GM19372 (cell line): ENCODE measurements around the gene RIMKLA.
A peak's percentile ranks its signal among the peaks of the same experiment; 100 is the strongest.

Source experiments
- ATAC-seq: cut with Tn5 transposase; IDR thresholded peaks from one replicate; pipeline ENCODE4 v1.9.1; 2021; ENCODE audit warnings: mild to moderate bottlenecking, low read depth, moderate library complexity; ENCODE audit not compliant: unreplicated experiment

The RIMKLA gene

DNA sequence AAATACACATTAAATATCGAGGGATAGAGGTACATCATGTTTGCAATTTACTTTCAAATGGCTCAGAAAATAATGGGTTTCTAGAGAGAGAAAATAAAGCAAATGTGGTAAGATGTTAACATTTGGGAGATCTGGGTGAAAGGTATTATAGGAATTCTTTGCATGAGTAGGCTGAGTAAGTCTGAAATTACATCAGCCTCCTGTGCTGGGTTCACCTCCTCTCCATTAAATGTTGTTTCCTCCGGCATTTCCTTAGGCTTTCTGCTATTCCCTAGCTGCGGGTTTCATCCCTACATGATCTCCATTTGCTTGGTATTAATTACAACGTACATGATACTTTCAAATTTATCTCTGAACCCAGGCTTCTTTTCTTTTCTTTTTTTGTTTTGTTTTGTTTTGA lies 43.6 kb downstream of the RIMKLA start:
- no peak for ATAC-seq

GRCh38 chr1:42427240-42427639 lies 46.6 kb downstream of the RIMKLA start:
- no peak for ATAC-seq

DNA sequence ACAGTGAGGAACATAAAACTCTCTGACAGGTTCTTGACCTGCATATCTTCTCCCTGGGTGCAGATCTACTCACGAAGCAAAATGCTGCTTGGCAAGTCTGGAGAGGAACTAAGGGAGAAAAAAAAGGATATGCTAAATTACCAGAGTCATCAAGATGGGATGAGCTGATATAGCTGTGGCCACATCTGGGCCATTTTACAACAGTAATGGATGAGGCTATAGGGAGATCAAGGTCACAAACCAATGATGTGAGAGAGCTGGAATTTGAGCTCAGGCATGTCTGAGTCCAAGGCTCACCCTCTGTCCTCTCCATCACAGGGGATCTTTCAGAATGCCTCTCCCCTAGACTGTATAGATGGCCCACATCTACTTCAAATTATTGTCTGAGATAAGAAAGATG lies 49.0 kb downstream of the RIMKLA start:
- no peak for ATAC-seq

DNA sequence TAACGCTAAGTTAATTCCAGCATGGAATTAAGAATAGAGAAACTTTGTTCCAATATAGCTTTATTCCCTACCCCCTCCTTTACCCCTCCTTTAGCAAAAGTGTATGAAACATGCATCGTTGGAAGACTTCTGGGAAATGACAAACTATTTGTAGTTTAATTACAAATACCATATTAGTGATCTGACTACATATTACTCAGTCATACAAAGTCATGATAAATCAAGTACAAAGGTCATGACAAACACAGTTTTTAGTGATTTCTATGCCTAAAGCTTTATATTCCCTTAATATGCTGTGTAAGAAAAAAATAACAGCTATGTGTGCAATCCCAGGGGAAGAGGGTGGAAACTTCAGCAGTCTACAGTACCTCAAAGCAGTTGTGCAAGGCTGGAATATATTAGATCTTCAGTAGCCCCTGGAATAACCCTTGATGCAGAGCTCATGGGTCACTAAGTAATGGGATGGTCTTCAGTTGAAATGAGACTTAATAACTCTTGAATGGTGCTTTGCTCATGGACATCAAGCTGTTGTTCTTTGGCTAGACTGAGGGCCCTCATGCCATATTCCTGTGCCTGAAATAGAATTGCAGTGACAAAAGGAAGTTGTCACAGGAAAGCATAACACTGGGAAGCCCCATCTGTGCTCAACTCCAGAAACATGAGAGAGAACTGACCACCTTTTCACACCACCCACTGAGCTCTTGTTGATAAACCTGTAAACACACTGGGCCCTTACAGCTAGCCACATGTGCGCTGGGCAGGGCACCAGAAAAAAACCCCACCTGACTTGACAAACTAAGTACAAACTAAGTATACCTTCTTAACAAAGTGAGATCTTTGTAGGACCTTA lies 49.9 kb downstream of the RIMKLA start:
- ATAC-seq = no peak

DNA sequence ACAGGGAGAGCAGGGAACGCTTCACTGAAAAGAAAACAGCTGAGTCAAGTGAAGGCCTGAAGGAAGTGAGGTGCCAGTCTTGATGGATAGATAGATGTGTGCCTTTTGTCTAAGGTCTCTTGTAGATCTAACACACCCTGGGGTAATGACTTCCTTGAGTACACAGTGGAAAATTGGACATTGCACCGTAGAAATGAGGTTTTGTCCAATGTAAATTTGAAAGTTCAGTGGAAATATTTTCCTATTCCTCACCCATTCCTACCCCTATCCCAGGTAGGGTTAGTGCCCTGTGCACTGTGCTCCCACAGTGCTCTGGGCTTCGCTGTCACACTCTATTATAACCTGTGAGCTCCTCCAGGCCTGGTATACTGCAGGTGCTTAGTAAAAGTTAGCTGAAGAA lies 50.9 kb downstream of the RIMKLA start:
- no peak for ATAC-seq

- ATAC-seq = no peak
Measured at GRCh38 chr1:42432714-42433113, 52.1 kb downstream of the RIMKLA start.

- no peak for ATAC-seq
Measured at GRCh38 chr1:42433369-42433768, 52.8 kb downstream of the RIMKLA start.

DNA sequence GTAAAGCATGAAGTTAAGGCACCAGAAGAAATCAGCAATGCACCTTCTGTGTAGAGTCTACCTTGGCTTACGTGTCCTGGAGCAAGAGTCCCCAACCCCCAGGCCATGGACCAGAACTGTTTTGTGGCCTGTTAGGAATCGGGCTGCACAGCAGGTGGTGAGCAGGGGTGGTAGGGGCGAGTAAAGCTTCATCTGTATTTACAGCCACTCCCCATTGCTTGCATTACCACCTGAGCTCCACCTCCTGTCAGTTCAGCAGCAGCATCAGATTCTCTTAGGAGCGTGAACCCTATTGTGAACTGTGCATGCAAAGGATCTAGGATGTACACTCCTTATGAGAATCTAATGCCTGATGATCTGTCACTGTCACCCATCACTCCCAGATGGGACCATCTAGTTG lies 53.7 kb downstream of the RIMKLA start:
- ATAC-seq = no peak

- ATAC-seq = no peak
Measured at GRCh38 chr1:42439940-42440339, 59.3 kb downstream of the RIMKLA start.

- no peak for ATAC-seq
Measured at GRCh38 chr1:42442662-42443061, 62.1 kb downstream of the RIMKLA start.

- ATAC-seq = no peak
Measured at GRCh38 chr1:42449256-42449655, 68.7 kb downstream of the RIMKLA start.

GRCh38 chr1:42450061-42450460 lies 69.5 kb downstream of the RIMKLA start:
- no peak for ATAC-seq

DNA sequence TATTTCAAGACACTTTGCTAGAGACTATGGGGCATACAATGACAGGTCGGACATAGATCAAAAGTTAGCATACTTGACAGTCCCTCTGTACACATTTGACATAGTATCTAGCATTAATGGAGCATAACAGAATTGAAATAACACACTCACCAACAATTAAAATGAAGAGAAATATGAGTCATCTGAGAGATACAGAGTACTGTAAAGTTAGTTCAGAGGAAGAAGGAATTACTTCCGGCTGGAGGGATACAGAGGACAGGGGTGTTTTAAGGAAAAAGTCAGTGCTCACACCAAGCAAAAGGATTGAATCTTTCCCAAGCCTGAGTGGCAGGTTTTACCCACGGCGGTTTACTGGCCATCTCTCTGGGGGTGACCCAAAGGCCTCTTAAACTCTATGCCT lies 72.8 kb downstream of the RIMKLA start:
- ATAC-seq = no peak

- no peak for ATAC-seq
Measured at GRCh38 chr1:42454403-42454802, 73.8 kb downstream of the RIMKLA start.

DNA sequence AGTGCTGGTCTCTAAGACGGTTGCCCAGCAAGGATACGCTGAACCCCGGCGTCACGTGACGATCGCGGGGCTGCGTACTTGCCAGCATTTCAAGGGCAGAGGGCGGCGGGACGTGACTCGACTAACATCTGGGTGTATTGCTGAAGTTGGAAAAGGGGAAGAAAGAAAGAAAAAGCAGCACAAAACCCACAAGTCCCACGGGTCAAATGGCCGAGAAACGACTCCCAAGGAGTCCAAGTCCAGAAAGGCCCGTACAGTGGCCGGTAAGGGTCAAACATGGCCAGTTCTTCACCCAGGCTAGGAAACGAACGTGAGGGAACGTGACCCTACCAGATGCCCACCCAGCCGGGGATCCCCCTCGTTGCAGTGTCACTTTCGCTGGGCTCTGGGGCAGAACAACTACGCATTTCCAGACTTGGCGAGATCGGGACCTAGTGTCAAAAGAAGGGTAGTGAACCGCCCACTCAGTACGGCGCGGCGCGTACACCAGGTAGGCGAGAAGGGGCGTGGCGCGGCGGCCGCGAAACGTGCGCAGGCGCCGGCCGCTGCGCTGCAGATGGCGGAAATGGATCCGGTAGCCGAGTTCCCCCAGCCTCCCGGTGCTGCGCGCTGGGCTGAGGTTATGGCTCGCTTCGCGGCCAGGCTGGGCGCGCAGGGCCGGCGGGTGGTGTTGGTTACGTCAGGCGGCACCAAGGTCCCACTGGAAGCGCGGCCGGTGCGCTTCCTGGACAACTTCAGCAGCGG lies 75.6 kb downstream of the RIMKLA start, which contains the start of the genes PPCS and ZMYND12:
Gene PPCS (plus strand): TSS at position 534 of the 744 bp plus-strand sequence. CDS start 23 bp downstream, at position 557.
Gene ZMYND12 (minus strand): TSS at position 13 of the 744 bp plus-strand sequence. CDS start 25 bp downstream, outside the sequence.
- peak; percentile 75 for ATAC-seq

GRCh38 chr1:42456754-42457089 lies 76.1 kb downstream of the RIMKLA start:
- peak; percentile 47 for ATAC-seq

- ATAC-seq = no peak
Measured at GRCh38 chr1:42461196-42461595, 80.6 kb downstream of the RIMKLA start.

GRCh38 chr1:42462828-42463763 lies 82.5 kb downstream of the RIMKLA start, which contains the start of gene CCDC30:
CCDC30 (plus strand) TSS chr1:42463286; CDS start chr1:42480552, 17,266 bp downstream.
- peak; percentile 99 for ATAC-seq

DNA sequence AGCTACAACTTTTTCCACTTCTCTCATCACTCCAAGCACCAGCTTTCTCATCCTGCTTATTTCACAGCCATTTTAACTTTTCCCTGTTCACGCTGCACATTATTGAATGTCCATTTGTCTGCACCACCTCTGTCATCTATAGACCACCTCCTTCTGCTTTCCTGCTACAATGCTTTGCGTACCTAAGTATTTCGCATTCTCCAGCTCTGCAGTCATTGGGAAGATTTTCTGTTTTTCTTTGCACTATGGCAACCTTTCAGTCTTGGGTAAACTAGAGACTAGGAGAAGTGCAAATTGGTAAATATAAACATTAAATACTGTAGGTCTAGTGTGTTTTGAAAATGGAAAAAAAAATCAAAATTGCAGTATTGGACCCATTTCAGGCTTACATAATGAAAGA lies 83.3 kb downstream of the RIMKLA start:
- no peak for ATAC-seq

GRCh38 chr1:42466030-42466429 lies 85.4 kb downstream of the RIMKLA start:
- no peak for ATAC-seq
